HEK293 (cell line): ENCODE measurements around the gene STUB1.
A peak's percentile ranks its signal among the peaks of the same experiment; 100 is the strongest.

Experiments used
- GLIS1 ChIP-seq: fragments of 450-650 bp; formaldehyde crosslinking; IDR thresholded peaks from 2 replicates; pipeline ENCODE4 v1.5.1; 2016; ENCODE audit warnings: missing biosample characterization, missing genetic modification characterization
- HOXA7 ChIP-seq: sonication (generic); formaldehyde crosslinking; IDR thresholded peaks from 2 replicates; pipeline ENCODE4 v1.8.1; 2022; ENCODE audit warnings: missing genetic modification reagents, borderline replicate concordance
- IKZF3 ChIP-seq: fragments of 450-650 bp; IDR thresholded peaks from 2 replicates; pipeline ENCODE4 v1.5.0; 2018; ENCODE audit warnings: missing biosample characterization, mild to moderate bottlenecking, missing genetic modification characterization, moderate library complexity
- KLF7 ChIP-seq: fragments of 450-650 bp; formaldehyde crosslinking; IDR thresholded peaks from 2 replicates; pipeline ENCODE4 v1.5.1; 2016; ENCODE audit warnings: missing biosample characterization, missing genetic modification characterization, borderline replicate concordance
- OSR2 ChIP-seq: fragments of 450-650 bp; formaldehyde crosslinking; IDR thresholded peaks from 2 replicates; pipeline ENCODE4 v1.5.1; 2016; ENCODE audit warnings: missing biosample characterization, missing genetic modification characterization
- SP2 ChIP-seq: fragments of 450-650 bp; formaldehyde crosslinking; IDR thresholded peaks from 2 replicates; pipeline ENCODE4 v1.5.1; 2016; ENCODE audit warnings: missing biosample characterization, missing genetic modification characterization
- SP3 ChIP-seq: fragments of 450-650 bp; formaldehyde crosslinking; IDR thresholded peaks from 2 replicates; pipeline ENCODE4 v1.5.1; 2016; ENCODE audit warnings: missing biosample characterization, missing genetic modification characterization
- TRIM28 ChIP-seq: IDR thresholded peaks from 2 replicates; pipeline ENCODE4 v1.6.1; 2011; ENCODE audit warnings: low read length, control low read depth, borderline replicate concordance
- WT1 ChIP-seq: fragments of 450-650 bp; formaldehyde crosslinking; IDR thresholded peaks from 2 replicates; pipeline ENCODE4 v1.5.1; 2016; ENCODE audit warnings: missing biosample characterization, missing genetic modification characterization
- ZBTB20 ChIP-seq: fragments of 450-650 bp; formaldehyde crosslinking; IDR thresholded peaks from 2 replicates; pipeline ENCODE4 v1.5.1; 2016; ENCODE audit warnings: missing biosample characterization, missing genetic modification characterization
- ZFHX2 ChIP-seq: fragments of 450-650 bp; formaldehyde crosslinking; conservative IDR thresholded peaks from 2 replicates; pipeline ENCODE4 v1.5.1; 2016; ENCODE audit warnings: missing biosample characterization, missing genetic modification characterization
- ZFP3 ChIP-seq: fragments of 450-650 bp; formaldehyde crosslinking; IDR thresholded peaks from 2 replicates; pipeline ENCODE4 v1.5.1; 2016; ENCODE audit warnings: low read depth, missing biosample characterization, missing genetic modification characterization
- ZNF114 ChIP-seq: fragments of 450-650 bp; formaldehyde crosslinking; IDR thresholded peaks from 2 replicates; pipeline ENCODE4 v1.5.0; 2017; ENCODE audit warnings: missing biosample characterization, missing genetic modification characterization
- ZNF174 ChIP-seq: fragments of 450-650 bp; formaldehyde crosslinking; IDR thresholded peaks from 2 replicates; pipeline ENCODE4 v1.5.0; 2017; ENCODE audit warnings: missing biosample characterization, mild to moderate bottlenecking, missing genetic modification characterization
- ZNF175 ChIP-seq: fragments of 450-650 bp; formaldehyde crosslinking; IDR thresholded peaks from 2 replicates; pipeline ENCODE4 v1.5.1; 2016; ENCODE audit warnings: missing biosample characterization, missing genetic modification characterization
- ZNF211 ChIP-seq: fragments of 450-650 bp; formaldehyde crosslinking; IDR thresholded peaks from 2 replicates; pipeline ENCODE4 v1.5.1; 2016; ENCODE audit warnings: low read depth, missing biosample characterization, missing genetic modification characterization
- ZNF223 ChIP-seq: fragments of 450-650 bp; formaldehyde crosslinking; IDR thresholded peaks from 2 replicates; pipeline ENCODE4 v1.5.1; 2016; ENCODE audit warnings: missing biosample characterization, missing genetic modification characterization
- ZNF311 ChIP-seq: fragments of 450-650 bp; formaldehyde crosslinking; IDR thresholded peaks from 2 replicates; pipeline ENCODE4 v1.5.1; 2017; ENCODE audit warnings: missing biosample characterization, missing genetic modification characterization, borderline replicate concordance
- ZNF398 ChIP-seq: fragments of 450-650 bp; formaldehyde crosslinking; IDR thresholded peaks from 2 replicates; pipeline ENCODE4 v1.5.1; 2017; ENCODE audit warnings: missing biosample characterization, missing genetic modification characterization
- ZNF596 ChIP-seq: fragments of 450-650 bp; IDR thresholded peaks from 2 replicates; pipeline ENCODE4 v1.5.0; 2018; ENCODE audit warnings: missing biosample characterization, mild to moderate bottlenecking, missing genetic modification characterization, moderate library complexity
- ZNF624 ChIP-seq: fragments of 450-650 bp; formaldehyde crosslinking; IDR thresholded peaks from 2 replicates; pipeline ENCODE4 v1.5.1; 2017; ENCODE audit warnings: missing biosample characterization, missing genetic modification characterization
- ZNF692 ChIP-seq: fragments of 450-650 bp; formaldehyde crosslinking; IDR thresholded peaks from 2 replicates; pipeline ENCODE4 v1.5.1; 2016; ENCODE audit warnings: missing biosample characterization, missing genetic modification characterization
- ZNF768 ChIP-seq: fragments of 450-650 bp; formaldehyde crosslinking; IDR thresholded peaks from 2 replicates; pipeline ENCODE4 v1.5.1; 2018; ENCODE audit warnings: missing biosample characterization, mild to moderate bottlenecking, missing genetic modification characterization
- ZSCAN30 ChIP-seq: fragments of 450-650 bp; IDR thresholded peaks from 2 replicates; pipeline ENCODE4 v1.5.1; 2018; ENCODE audit warnings: missing biosample characterization, mild to moderate bottlenecking, missing genetic modification characterization, moderate library complexity
- TF ChIP-seq, protein P1 (sequence below): fragments of 450-650 bp; formaldehyde crosslinking; conservative IDR thresholded peaks from 2 replicates; pipeline ENCODE4 v1.5.1; 2016; ENCODE audit warnings: low read depth, missing biosample characterization, missing genetic modification characterization
- TF ChIP-seq, protein P2 (sequence below): fragments of 450-650 bp; formaldehyde crosslinking; IDR thresholded peaks from 2 replicates; pipeline ENCODE4 v1.5.1; 2016; ENCODE audit warnings: missing biosample characterization, missing genetic modification characterization
- TF ChIP-seq, protein P3 (sequence below): fragments of 450-650 bp; IDR thresholded peaks from 2 replicates; pipeline ENCODE4 v1.5.1; 2018; ENCODE audit warnings: missing biosample characterization, missing genetic modification characterization
- TF ChIP-seq, protein P4 (sequence below): IDR thresholded peaks from 2 replicates; pipeline ENCODE4 v1.6.1; 2011; ENCODE audit warnings: mild to moderate bottlenecking, low read depth, low read length, borderline replicate concordance

STUB1 gene

DNA sequence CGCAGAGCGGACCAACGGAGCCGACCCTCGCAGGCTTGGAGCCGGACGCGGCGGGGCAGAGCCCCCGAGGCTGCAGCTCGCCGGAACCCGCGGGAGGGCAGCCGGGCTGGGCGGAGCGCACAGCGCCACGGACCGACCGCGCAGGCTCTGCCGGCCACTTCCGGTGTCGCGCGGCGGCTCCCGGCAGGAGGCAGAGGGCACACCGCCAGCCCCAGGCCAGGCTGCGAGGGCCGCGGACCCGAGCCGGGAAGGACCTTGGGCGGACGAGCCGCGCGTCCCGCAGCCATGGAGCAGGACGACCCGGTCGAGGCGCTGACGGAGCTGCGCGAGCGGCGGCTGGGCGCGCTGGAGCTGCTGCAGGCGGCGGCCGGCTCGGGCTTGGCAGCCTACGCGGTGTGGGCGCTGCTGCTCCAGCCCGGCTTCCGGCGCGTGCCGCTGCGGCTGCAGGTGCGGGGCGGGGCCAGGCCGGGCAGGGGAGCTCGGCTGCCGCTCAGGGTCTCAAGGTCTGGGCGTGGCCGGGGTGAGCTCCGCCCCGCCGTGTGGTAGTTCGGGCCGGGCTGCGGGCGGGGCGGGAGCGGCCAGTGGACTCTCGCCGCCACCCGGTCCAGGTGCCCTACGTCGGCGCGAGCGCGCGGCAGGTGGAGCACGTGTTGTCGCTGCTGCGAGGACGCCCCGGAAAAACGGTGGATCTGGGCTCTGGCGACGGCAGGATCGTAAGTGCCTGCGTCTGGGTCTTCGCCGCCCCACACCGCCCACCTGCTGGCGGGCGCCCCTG lies 41.0 kb downstream of the STUB1 start, which contains the start of gene ANTKMT (continued):
- TF ChIP-seq, protein P1, sequence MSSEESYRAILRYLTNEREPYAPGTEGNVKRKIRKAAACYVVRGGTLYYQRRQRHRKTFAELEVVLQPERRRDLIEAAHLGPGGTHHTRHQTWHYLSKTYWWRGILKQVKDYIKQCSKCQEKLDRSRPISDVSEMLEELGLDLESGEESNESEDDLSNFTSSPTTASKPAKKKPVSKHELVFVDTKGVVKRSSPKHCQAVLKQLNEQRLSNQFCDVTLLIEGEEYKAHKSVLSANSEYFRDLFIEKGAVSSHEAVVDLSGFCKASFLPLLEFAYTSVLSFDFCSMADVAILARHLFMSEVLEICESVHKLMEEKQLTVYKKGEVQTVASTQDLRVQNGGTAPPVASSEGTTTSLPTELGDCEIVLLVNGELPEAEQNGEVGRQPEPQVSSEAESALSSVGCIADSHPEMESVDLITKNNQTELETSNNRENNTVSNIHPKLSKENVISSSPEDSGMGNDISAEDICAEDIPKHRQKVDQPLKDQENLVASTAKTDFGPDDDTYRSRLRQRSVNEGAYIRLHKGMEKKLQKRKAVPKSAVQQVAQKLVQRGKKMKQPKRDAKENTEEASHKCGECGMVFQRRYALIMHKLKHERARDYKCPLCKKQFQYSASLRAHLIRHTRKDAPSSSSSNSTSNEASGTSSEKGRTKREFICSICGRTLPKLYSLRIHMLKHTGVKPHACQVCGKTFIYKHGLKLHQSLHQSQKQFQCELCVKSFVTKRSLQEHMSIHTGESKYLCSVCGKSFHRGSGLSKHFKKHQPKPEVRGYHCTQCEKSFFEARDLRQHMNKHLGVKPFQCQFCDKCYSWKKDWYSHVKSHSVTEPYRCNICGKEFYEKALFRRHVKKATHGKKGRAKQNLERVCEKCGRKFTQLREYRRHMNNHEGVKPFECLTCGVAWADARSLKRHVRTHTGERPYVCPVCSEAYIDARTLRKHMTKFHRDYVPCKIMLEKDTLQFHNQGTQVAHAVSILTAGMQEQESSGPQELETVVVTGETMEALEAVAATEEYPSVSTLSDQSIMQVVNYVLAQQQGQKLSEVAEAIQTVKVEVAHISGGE (tag by site-specific recombination) = peak; percentile 96
- TF ChIP-seq ZFP3 (tag by site-specific recombination) (no peak), ZNF596 (peak; percentile 72), ZNF175 (tag by site-specific recombination) (no peak), ZNF211 (tag by site-specific recombination) (no peak), WT1 (no peak), ZNF398 (peak; percentile 41; the same call in 1 of the 2 replicates), OSR2 (tag by site-specific recombination) (peak; percentile 45; the same call in 1 of the 2 replicates), ZNF692 (tag by site-specific recombination) (0 out of 2 replicates have a peak, but pooled peaks have one; percentile 2), ZNF311 (tag by site-specific recombination) (no peak), ZNF114 (tag by site-specific recombination) (no peak), TRIM28 (peak; percentile 32; the same call in 1 of the 2 replicates), ZNF174 (tag by site-specific recombination) (0 out of 2 replicates have a peak, but pooled peaks have one; percentile 74), ZNF624 (tag by site-specific recombination) (no peak), ZNF768 (tag by site-specific recombination) (no peak), IKZF3 (tag by site-specific recombination) (0 out of 2 replicates have a peak, but pooled peaks have one; percentile 24), ZSCAN30 (tag by site-specific recombination) (peak; percentile 97; the same call in 1 of the 2 replicates), ZBTB20 (tag by site-specific recombination) (0 out of 2 replicates have a peak, but pooled peaks have one; percentile 76), KLF7 (no peak), ZFHX2 (peak; percentile 64), SP3 (tag by site-specific recombination) (peak; percentile 46), ZNF223 (tag by site-specific recombination) (no peak), HOXA7 (CRISPR knock-in tag) (no peak), GLIS1 (no peak), SP2 (tag by site-specific recombination) (peak; percentile 35)
- TF ChIP-seq, protein P2, sequence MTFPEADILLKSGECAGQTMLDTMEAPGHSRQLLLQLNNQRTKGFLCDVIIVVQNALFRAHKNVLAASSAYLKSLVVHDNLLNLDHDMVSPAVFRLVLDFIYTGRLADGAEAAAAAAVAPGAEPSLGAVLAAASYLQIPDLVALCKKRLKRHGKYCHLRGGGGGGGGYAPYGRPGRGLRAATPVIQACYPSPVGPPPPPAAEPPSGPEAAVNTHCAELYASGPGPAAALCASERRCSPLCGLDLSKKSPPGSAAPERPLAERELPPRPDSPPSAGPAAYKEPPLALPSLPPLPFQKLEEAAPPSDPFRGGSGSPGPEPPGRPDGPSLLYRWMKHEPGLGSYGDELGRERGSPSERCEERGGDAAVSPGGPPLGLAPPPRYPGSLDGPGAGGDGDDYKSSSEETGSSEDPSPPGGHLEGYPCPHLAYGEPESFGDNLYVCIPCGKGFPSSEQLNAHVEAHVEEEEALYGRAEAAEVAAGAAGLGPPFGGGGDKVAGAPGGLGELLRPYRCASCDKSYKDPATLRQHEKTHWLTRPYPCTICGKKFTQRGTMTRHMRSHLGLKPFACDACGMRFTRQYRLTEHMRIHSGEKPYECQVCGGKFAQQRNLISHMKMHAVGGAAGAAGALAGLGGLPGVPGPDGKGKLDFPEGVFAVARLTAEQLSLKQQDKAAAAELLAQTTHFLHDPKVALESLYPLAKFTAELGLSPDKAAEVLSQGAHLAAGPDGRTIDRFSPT = peak; percentile 69; the same call in 1 of the 2 replicates
- TF ChIP-seq, protein P3, sequence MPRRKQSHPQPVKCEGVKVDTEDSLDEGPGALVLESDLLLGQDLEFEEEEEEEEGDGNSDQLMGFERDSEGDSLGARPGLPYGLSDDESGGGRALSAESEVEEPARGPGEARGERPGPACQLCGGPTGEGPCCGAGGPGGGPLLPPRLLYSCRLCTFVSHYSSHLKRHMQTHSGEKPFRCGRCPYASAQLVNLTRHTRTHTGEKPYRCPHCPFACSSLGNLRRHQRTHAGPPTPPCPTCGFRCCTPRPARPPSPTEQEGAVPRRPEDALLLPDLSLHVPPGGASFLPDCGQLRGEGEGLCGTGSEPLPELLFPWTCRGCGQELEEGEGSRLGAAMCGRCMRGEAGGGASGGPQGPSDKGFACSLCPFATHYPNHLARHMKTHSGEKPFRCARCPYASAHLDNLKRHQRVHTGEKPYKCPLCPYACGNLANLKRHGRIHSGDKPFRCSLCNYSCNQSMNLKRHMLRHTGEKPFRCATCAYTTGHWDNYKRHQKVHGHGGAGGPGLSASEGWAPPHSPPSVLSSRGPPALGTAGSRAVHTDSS = no peak; the same call in 1 of the 2 replicates
- TF ChIP-seq, protein P4, sequence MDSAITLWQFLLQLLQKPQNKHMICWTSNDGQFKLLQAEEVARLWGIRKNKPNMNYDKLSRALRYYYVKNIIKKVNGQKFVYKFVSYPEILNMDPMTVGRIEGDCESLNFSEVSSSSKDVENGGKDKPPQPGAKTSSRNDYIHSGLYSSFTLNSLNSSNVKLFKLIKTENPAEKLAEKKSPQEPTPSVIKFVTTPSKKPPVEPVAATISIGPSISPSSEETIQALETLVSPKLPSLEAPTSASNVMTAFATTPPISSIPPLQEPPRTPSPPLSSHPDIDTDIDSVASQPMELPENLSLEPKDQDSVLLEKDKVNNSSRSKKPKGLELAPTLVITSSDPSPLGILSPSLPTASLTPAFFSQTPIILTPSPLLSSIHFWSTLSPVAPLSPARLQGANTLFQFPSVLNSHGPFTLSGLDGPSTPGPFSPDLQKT = peak; percentile 38; the same call in 1 of the 2 replicates
